Panc1 (cell line): ENCODE data around the gene DCAF6. TPM values are rescaled to one million over a fixed set of nuclear protein-coding genes. Genes with fewer than 3 reads are reported as not detected.

Experiments
- ATAC-seq: fragments of 200-7000 bp; cut with Tn5 transposase; 2 replicates; pipeline ENCODE4 v1.9.1; 2020; ENCODE audit warnings: mild to moderate bottlenecking, moderate library complexity
- BruUV-seq: library from RNA; stranded (reverse); fragments of 400-500 nt; replicated peaks from 2 replicates; lab custom pipeline; 2021; lab: Mats Ljungman, UMichigan
- CTCF ChIA-PET: fragments of 300-600 bp; sonication (Branson Sonifier 250); formaldehyde crosslinking; loops from one replicate; lab custom pipeline; 2022; ENCODE audit warnings: antibody characterized with exemption; lab: Charles Lee
- POLR2A ChIA-PET: fragments of 300-600 bp; sonication (Branson Sonifier 250); formaldehyde crosslinking; loops from one replicate; lab custom pipeline; 2022; ENCODE audit warnings: antibody characterized with exemption; lab: Charles Lee
- DNase-seq: peaks from one replicate; pipeline ENCODE4 v3.0.0-alpha.2; 2010; ENCODE audit warnings: low read depth, low spot score
- H3K27ac ChIP-seq: 2 replicates; pipeline ENCODE4 v1.5.1; 2011; ENCODE audit warnings: mild to moderate bottlenecking, low read length, inconsistent platforms
- H3K27me3 ChIP-seq: fragments of 200-500 bp; sonication (Bioruptor generic); 2 replicates; pipeline ENCODE4 v1.6.0; 2014; ENCODE audit warnings: low read length, inconsistent platforms; ENCODE audit not compliant: control insufficient read depth, insufficient read depth
- H3K36me3 ChIP-seq: fragments of 200-500 bp; sonication (Bioruptor generic); 2 replicates; pipeline ENCODE4 v1.5.1; 2014; ENCODE audit warnings: inconsistent platforms, mild to moderate bottlenecking, low read length, moderate library complexity; ENCODE audit not compliant: control insufficient read depth, insufficient read depth
- H3K4me1 ChIP-seq: 2 replicates; pipeline ENCODE4 v1.5.1; 2011; ENCODE audit warnings: inconsistent platforms, mild to moderate bottlenecking, low read length, moderate library complexity; ENCODE audit not compliant: control insufficient read depth, insufficient read depth
- H3K4me3 ChIP-seq, 2 experiments: 2 replicates each; pipeline ENCODE4 v1.5.1; 2011 to 2012; ENCODE audit warnings: low read depth in 2 of 2, low read length in 2 of 2, mild to moderate bottlenecking in 2 of 2, inconsistent platforms in 1 of 2, moderate library complexity in 1 of 2
- H3K9me3 ChIP-seq: fragments of 200-500 bp; sonication (Bioruptor generic); 2 replicates; pipeline ENCODE4 v1.5.1; 2014; ENCODE audit warnings: low read depth, mild to moderate bottlenecking, inconsistent platforms, low read length, moderate library complexity; ENCODE audit not compliant: control insufficient read depth, insufficient read depth
- POLR2AphosphoS5 ChIP-seq: IDR thresholded peaks from 2 replicates; pipeline ENCODE4 v1.6.1; 2012; ENCODE audit warnings: mild to moderate bottlenecking, low read depth, low read length, moderate library complexity
- SIN3A ChIP-seq: IDR thresholded peaks from 2 replicates; pipeline ENCODE4 v1.6.1; 2012; ENCODE audit warnings: low read depth, mild to moderate bottlenecking, low read length, moderate library complexity, borderline replicate concordance; ENCODE audit not compliant: insufficient read depth
- TCF7L2 ChIP-seq: IDR thresholded peaks from 2 replicates; pipeline ENCODE4 v1.6.1; 2011; ENCODE audit warnings: mild to moderate bottlenecking, low read depth, low read length, inconsistent platforms
- in situ Hi-C: cut with HindIII; loops from 2 replicates; pipeline ENCODE4 v1.10.0; 2016; ENCODE audit warnings: low sequenced_read_pairs, low pct_unique_long_range_greater_than_20kb
- intact Hi-C: fragments of 100-400 bp; cut with micrococcal nuclease; formaldehyde crosslinking; loops from one replicate; pipeline ENCODE4 v1.10.0; 2022; ENCODE audit not compliant: unreplicated experiment
- total RNA-seq: library from RNA; stranded (reverse); gene quantifications from one replicate; pipeline ENCODE4 v1.2.1, GENCODE V29; 2021; ENCODE audit not compliant: unreplicated experiment
- TF ChIP-seq, protein P1 (sequence below): fragments of 450-650 bp; IDR thresholded peaks from 2 replicates; pipeline ENCODE4 v1.5.1; 2017; ENCODE audit warnings: mild to moderate bottlenecking
- TF ChIP-seq, protein P2 (sequence below), 2 experiments: IDR thresholded peaks; 2 replicates each; pipeline ENCODE4 v1.6.1; 2011 to 2012; ENCODE audit warnings: low read depth in 2 of 2, control low read depth in 1 of 2, low read length in 1 of 2, mild to moderate bottlenecking in 1 of 2, moderate library complexity in 1 of 2; ENCODE audit not compliant: insufficient read depth in 1 of 2

The DCAF6 gene
- total RNA-seq, 1 experiment from 2014 or later = 67.7 TPM

DNA sequence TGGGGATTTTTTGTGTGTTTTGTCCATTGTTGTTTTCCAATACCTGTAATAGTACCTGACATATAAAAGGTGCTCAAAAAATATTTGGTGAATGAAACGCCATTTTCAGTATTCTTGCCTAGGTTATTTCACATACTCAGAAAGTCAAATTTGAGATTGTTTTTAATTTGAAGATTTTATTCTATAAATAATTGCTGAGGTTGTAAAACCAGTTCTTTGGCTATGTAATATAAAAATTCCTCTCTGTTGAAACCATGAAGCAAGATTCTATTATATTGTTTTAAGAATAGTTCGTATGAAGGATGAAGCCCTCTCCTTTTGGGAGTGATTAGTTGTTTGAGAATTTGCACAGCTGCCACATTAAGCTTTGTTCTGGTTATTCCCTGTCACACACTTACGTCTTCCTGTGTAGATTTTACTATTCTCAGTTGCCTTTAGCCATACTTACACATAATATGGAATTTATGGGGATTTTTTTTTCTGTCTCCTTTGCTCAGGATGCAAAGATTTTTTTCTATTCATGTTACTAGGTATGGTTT, 60.6 kb downstream of the DCAF6 start:
- Histone ChIP-seq H3K4me1 (no peaks in the 10 kb centered on the region), H3K9me3 (no peaks in the 10 kb centered on the region), H3K27me3 (no peaks in the 10 kb centered on the region), H3K27ac (no peak overlapping the region), H3K36me3 (peaks cover 25% of the 10 kb centered on the region), H3K4me3 (no peak overlapping the region)
- in situ Hi-C loops = no loop called here
- no TSS peak for BruUV-seq
- ChIA-PET POLR2A (no interaction called here), CTCF (no interaction called here)
- DNase-seq (no peak), ATAC-seq (no peak)
- TF ChIP-seq, protein P1, sequence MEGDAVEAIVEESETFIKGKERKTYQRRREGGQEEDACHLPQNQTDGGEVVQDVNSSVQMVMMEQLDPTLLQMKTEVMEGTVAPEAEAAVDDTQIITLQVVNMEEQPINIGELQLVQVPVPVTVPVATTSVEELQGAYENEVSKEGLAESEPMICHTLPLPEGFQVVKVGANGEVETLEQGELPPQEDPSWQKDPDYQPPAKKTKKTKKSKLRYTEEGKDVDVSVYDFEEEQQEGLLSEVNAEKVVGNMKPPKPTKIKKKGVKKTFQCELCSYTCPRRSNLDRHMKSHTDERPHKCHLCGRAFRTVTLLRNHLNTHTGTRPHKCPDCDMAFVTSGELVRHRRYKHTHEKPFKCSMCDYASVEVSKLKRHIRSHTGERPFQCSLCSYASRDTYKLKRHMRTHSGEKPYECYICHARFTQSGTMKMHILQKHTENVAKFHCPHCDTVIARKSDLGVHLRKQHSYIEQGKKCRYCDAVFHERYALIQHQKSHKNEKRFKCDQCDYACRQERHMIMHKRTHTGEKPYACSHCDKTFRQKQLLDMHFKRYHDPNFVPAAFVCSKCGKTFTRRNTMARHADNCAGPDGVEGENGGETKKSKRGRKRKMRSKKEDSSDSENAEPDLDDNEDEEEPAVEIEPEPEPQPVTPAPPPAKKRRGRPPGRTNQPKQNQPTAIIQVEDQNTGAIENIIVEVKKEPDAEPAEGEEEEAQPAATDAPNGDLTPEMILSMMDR = no peak
- TF ChIP-seq POLR2AphosphoS5 (no peak), SIN3A (no peak), TCF7L2 (no peak)
- TF ChIP-seq, protein P2, sequence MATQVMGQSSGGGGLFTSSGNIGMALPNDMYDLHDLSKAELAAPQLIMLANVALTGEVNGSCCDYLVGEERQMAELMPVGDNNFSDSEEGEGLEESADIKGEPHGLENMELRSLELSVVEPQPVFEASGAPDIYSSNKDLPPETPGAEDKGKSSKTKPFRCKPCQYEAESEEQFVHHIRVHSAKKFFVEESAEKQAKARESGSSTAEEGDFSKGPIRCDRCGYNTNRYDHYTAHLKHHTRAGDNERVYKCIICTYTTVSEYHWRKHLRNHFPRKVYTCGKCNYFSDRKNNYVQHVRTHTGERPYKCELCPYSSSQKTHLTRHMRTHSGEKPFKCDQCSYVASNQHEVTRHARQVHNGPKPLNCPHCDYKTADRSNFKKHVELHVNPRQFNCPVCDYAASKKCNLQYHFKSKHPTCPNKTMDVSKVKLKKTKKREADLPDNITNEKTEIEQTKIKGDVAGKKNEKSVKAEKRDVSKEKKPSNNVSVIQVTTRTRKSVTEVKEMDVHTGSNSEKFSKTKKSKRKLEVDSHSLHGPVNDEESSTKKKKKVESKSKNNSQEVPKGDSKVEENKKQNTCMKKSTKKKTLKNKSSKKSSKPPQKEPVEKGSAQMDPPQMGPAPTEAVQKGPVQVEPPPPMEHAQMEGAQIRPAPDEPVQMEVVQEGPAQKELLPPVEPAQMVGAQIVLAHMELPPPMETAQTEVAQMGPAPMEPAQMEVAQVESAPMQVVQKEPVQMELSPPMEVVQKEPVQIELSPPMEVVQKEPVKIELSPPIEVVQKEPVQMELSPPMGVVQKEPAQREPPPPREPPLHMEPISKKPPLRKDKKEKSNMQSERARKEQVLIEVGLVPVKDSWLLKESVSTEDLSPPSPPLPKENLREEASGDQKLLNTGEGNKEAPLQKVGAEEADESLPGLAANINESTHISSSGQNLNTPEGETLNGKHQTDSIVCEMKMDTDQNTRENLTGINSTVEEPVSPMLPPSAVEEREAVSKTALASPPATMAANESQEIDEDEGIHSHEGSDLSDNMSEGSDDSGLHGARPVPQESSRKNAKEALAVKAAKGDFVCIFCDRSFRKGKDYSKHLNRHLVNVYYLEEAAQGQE (IDR thresholded peaks at IDR 0.05; ENCODE audit: insufficient read depth in 1 of 2, low read depth in 2 of 2, low read length in 1 of 2) = no peak
- intact Hi-C loops = no loop called here

DNA sequence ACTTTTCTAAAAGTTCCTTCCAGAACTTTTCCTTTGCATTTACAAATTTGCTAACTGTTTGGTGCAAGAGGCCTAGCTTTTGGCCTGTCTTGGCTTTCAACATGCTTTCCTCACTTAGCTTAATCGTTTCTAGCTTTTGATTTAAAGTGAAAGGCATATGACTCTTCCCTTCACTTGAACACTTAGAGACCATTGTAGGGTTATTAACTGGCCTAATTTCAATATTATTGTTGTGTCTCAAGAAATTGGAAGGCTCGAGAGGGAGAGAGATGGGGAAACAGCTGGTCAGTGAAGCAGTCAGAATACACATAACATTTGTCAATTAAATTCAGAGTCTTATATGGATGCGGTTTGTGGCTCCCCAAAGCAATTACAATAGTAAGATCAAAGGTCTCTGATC, 63.4 kb downstream of the DCAF6 start:
- H3K4me3 ChIP-seq = no peak overlapping the region
- H3K9me3 ChIP-seq = no peaks in the 10 kb centered on the region
- no peaks in the 10 kb centered on the region for H3K27me3 ChIP-seq
- H3K27ac ChIP-seq = no peak overlapping the region
- intact Hi-C loops (no loop called here), in situ Hi-C loops (no loop called here)
- POLR2A ChIA-PET = no interaction called here
- H3K36me3 ChIP-seq = peaks cover 21% of the 10 kb centered on the region
- TF ChIP-seq, protein P2 (IDR thresholded peaks at IDR 0.05; ENCODE audit: insufficient read depth in 1 of 2, low read depth in 2 of 2, low read length in 1 of 2) = no peak
- TF ChIP-seq POLR2AphosphoS5 (no peak), SIN3A (no peak), TCF7L2 (no peak)
- TF ChIP-seq, protein P1 = no peak
- no peaks in the 10 kb centered on the region for H3K4me1 ChIP-seq
- CTCF ChIA-PET = no interaction called here
- BruUV-seq = no TSS peak
- no peak for DNase-seq
- ATAC-seq = no peak
